22Rv1 (cell line): ENCODE results near the gene SMYD2.

Experiments used
- CTCF ChIP-seq: fragments of 450-650 bp; IDR thresholded peaks from 2 replicates; pipeline ENCODE4 v1.5.1; 2017; ENCODE audit warnings: mild to moderate bottlenecking
- ZFX ChIP-seq: fragments of 450-650 bp; IDR thresholded peaks from 2 replicates; pipeline ENCODE4 v1.6.1; 2017; ENCODE audit warnings: antibody characterized with exemption, borderline replicate concordance

DNA sequence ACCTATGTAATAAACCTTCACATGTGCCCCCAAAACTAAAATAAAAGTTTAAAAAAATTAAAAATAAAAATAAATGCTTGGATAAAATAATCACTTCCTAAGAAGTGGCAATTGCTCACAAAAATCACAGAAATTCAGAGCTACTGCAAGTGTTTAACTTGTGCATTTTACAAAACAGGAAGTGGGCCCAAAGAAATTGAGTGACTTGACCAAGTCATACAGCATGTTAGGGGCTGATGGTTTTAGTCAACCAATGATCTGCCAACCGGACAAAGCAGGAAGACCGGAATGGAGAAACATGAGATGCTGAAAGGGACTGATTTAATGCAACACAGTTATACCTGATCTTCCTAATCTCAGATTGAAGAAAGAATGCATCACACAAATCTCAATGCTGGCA lies 96.5 kb downstream of the SMYD2 start:
- TF ChIP-seq CTCF, result no peak
- no peak for TF ChIP-seq ZFX
